Peyer's patch (tissue), 4 donors: ENCODE measurements around the gene TIMP2.
A peak's percentile ranks its signal among the peaks of the same experiment; 100 is the strongest.

Experiments
- POLR2A ChIP-seq, 2 donors: fragments of 450-650 bp; IDR thresholded peaks; one replicate each; pipeline ENCODE4 v1.5.1; 2017; ENCODE audit warnings: antibody characterized with exemption in 2 of 2, mild to moderate bottlenecking in 2 of 2, moderate library complexity in 2 of 2
- TF ChIP-seq, protein P1 (sequence below), 6 experiments: fragments of 450-650 bp in 4 of 6; fragments of 200-600 bp in 2 of 6; sonication (generic) in 1 of 6; IDR thresholded peaks; one replicate each; pipeline ENCODE4 v1.5.1; 2017 to 2019; ENCODE audit warnings: antibody characterized with exemption in 6 of 6, mild to moderate bottlenecking in 3 of 6, moderate library complexity in 1 of 6

DNA sequence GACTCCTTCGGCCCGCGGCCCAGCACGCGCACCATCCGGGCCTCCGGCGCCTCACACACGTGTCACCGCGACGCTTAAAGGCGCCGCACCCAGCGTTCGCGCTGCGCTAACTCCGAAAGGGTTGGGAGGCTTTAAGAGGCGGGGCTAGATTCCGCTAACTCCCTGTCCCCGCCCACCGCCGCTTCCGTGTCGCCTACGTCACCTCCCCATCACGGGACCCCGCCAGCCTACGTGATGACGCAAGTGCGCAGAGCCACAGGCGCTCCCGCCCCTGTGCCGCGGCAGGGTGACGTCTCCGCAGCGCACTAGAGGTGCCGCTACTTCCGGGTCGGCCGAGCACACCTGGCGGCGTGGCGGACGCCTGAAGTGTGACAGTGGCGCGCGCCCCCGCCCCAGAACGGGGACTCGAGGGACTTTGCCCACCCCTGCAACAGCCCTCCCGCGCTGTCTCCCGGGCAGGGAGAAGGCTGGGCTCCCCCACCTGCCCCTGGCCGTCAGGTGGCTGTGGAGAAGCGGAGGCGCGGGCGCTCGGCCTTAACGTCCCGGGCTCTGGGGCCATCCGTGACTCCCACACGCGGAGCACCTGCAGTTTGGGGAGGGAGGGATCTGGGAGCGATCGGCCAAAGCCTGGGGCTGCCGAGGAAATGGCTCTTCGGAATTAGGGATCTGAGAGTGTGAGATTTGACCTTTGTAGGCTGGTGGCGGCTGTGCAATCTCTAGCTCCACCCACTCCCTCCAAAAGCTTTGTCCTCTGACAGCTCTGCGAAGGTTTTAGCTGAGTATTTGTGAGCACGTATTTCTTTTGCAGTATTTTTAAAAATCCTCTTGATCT, 84.2 kb downstream of the TIMP2 start, which contains the start of gene USP36:
- TF ChIP-seq, protein P1, sequence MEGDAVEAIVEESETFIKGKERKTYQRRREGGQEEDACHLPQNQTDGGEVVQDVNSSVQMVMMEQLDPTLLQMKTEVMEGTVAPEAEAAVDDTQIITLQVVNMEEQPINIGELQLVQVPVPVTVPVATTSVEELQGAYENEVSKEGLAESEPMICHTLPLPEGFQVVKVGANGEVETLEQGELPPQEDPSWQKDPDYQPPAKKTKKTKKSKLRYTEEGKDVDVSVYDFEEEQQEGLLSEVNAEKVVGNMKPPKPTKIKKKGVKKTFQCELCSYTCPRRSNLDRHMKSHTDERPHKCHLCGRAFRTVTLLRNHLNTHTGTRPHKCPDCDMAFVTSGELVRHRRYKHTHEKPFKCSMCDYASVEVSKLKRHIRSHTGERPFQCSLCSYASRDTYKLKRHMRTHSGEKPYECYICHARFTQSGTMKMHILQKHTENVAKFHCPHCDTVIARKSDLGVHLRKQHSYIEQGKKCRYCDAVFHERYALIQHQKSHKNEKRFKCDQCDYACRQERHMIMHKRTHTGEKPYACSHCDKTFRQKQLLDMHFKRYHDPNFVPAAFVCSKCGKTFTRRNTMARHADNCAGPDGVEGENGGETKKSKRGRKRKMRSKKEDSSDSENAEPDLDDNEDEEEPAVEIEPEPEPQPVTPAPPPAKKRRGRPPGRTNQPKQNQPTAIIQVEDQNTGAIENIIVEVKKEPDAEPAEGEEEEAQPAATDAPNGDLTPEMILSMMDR (IDR thresholded peaks at IDR 0.05) = peak in 3 of 6 experiments; percentile 25 to 39 (median 28)
- peak; percentile 97 to 98 for TF ChIP-seq POLR2A (IDR thresholded peaks at IDR 0.05)
